Panc1 (cell line): Measurements from ENCODE around the gene HESX1. TPM values are rescaled to one million over a fixed set of nuclear protein-coding genes. Genes with fewer than 3 reads are reported as not detected.

Experiments used
- ATAC-seq: fragments of 200-7000 bp; cut with Tn5 transposase; 2 replicates; pipeline ENCODE4 v1.9.1; 2020; ENCODE audit warnings: mild to moderate bottlenecking, moderate library complexity
- BruUV-seq: library from RNA; stranded (reverse); fragments of 400-500 nt; replicated peaks from 2 replicates; lab custom pipeline; 2021; lab: Mats Ljungman, UMichigan
- CTCF ChIA-PET: fragments of 300-600 bp; sonication (Branson Sonifier 250); formaldehyde crosslinking; loops from one replicate; lab custom pipeline; 2022; ENCODE audit warnings: antibody characterized with exemption; lab: Charles Lee
- POLR2A ChIA-PET: fragments of 300-600 bp; sonication (Branson Sonifier 250); formaldehyde crosslinking; loops from one replicate; lab custom pipeline; 2022; ENCODE audit warnings: antibody characterized with exemption; lab: Charles Lee
- DNase-seq: peaks from one replicate; pipeline ENCODE4 v3.0.0-alpha.2; 2010; ENCODE audit warnings: low read depth, low spot score
- H3K27ac ChIP-seq: 2 replicates; pipeline ENCODE4 v1.5.1; 2011; ENCODE audit warnings: mild to moderate bottlenecking, low read length, inconsistent platforms
- H3K27me3 ChIP-seq: fragments of 200-500 bp; sonication (Bioruptor generic); 2 replicates; pipeline ENCODE4 v1.6.0; 2014; ENCODE audit warnings: low read length, inconsistent platforms; ENCODE audit not compliant: control insufficient read depth, insufficient read depth
- H3K36me3 ChIP-seq: fragments of 200-500 bp; sonication (Bioruptor generic); 2 replicates; pipeline ENCODE4 v1.5.1; 2014; ENCODE audit warnings: inconsistent platforms, mild to moderate bottlenecking, low read length, moderate library complexity; ENCODE audit not compliant: control insufficient read depth, insufficient read depth
- H3K4me1 ChIP-seq: 2 replicates; pipeline ENCODE4 v1.5.1; 2011; ENCODE audit warnings: inconsistent platforms, mild to moderate bottlenecking, low read length, moderate library complexity; ENCODE audit not compliant: control insufficient read depth, insufficient read depth
- H3K4me3 ChIP-seq, 2 experiments: 2 replicates each; pipeline ENCODE4 v1.5.1; 2011 to 2012; ENCODE audit warnings: low read depth in 2 of 2, low read length in 2 of 2, mild to moderate bottlenecking in 2 of 2, inconsistent platforms in 1 of 2, moderate library complexity in 1 of 2
- H3K9me3 ChIP-seq: fragments of 200-500 bp; sonication (Bioruptor generic); 2 replicates; pipeline ENCODE4 v1.5.1; 2014; ENCODE audit warnings: low read depth, mild to moderate bottlenecking, inconsistent platforms, low read length, moderate library complexity; ENCODE audit not compliant: control insufficient read depth, insufficient read depth
- CTCF ChIP-seq: fragments of 450-650 bp; IDR thresholded peaks from 2 replicates; pipeline ENCODE4 v1.5.1; 2017; ENCODE audit warnings: mild to moderate bottlenecking
- POLR2AphosphoS5 ChIP-seq: IDR thresholded peaks from 2 replicates; pipeline ENCODE4 v1.6.1; 2012; ENCODE audit warnings: mild to moderate bottlenecking, low read depth, low read length, moderate library complexity
- REST ChIP-seq, 2 experiments: IDR thresholded peaks; 2 replicates each; pipeline ENCODE4 v1.6.1; 2011 to 2012; ENCODE audit warnings: low read depth in 2 of 2, control low read depth in 1 of 2, low read length in 1 of 2, mild to moderate bottlenecking in 1 of 2, moderate library complexity in 1 of 2; ENCODE audit not compliant: insufficient read depth in 1 of 2
- SIN3A ChIP-seq: IDR thresholded peaks from 2 replicates; pipeline ENCODE4 v1.6.1; 2012; ENCODE audit warnings: low read depth, mild to moderate bottlenecking, low read length, moderate library complexity, borderline replicate concordance; ENCODE audit not compliant: insufficient read depth
- TCF7L2 ChIP-seq: IDR thresholded peaks from 2 replicates; pipeline ENCODE4 v1.6.1; 2011; ENCODE audit warnings: mild to moderate bottlenecking, low read depth, low read length, inconsistent platforms
- in situ Hi-C: cut with HindIII; loops from 2 replicates; pipeline ENCODE4 v1.10.0; 2016; ENCODE audit warnings: low sequenced_read_pairs, low pct_unique_long_range_greater_than_20kb
- intact Hi-C: fragments of 100-400 bp; cut with micrococcal nuclease; formaldehyde crosslinking; loops from one replicate; pipeline ENCODE4 v1.10.0; 2022; ENCODE audit not compliant: unreplicated experiment
- total RNA-seq: library from RNA; stranded (reverse); gene quantifications from one replicate; pipeline ENCODE4 v1.2.1, GENCODE V29; 2021; ENCODE audit not compliant: unreplicated experiment

HESX1 gene
- total RNA-seq, 1 experiment from 2014 or later: 1.1 TPM

- Histone ChIP-seq H3K9me3 (no peaks in the 10 kb centered on the region), H3K36me3 (no peaks in the 10 kb centered on the region), H3K4me3 (no peak overlapping the region), H3K4me1 (no peaks in the 10 kb centered on the region; the same call in 1 of the 2 replicates), H3K27ac (no peak overlapping the region), H3K27me3 (no peaks in the 10 kb centered on the region)
- in situ Hi-C loops (no loop called here), intact Hi-C loops (no loop called here)
- no peak for DNase-seq
- BruUV-seq: no TSS peak
- TF ChIP-seq SIN3A (no peak), POLR2AphosphoS5 (no peak), CTCF (no peak), REST (IDR thresholded peaks at IDR 0.05; ENCODE audit: insufficient read depth in 1 of 2, low read depth in 2 of 2, low read length in 1 of 2) (no peak), TCF7L2 (no peak)
- ATAC-seq: no peak
- CTCF ChIA-PET: no interaction called here
- POLR2A ChIA-PET: no interaction called here
Measured at GRCh38 chr3:57161915-57162314, 37.9 kb downstream of the HESX1 start.

GRCh38 chr3:57160765-57161538, 38.8 kb downstream of the HESX1 start:
- no TSS peak for BruUV-seq

More at GRCh38 chr3:57160765-57161538, 38.8 kb downstream of the HESX1 start:
- CTCF ChIA-PET: no interaction called here
- no peak overlapping the region for H3K4me3 ChIP-seq
- intact Hi-C loops: no loop called here
- no peak for ATAC-seq
- H3K27ac ChIP-seq: no peak overlapping the region
- in situ Hi-C loops: no loop called here
- H3K4me1 ChIP-seq: no peaks in the 10 kb centered on the region; the same call in 1 of the 2 replicates
- H3K27me3 ChIP-seq: no peaks in the 10 kb centered on the region
- POLR2A ChIA-PET: no interaction called here
- no peak for DNase-seq
- TF ChIP-seq CTCF: no peak
- TF ChIP-seq SIN3A: no peak
- TF ChIP-seq REST (IDR thresholded peaks at IDR 0.05; ENCODE audit: insufficient read depth in 1 of 2, low read depth in 2 of 2, low read length in 1 of 2): no peak
- no peak for TF ChIP-seq POLR2AphosphoS5
- TF ChIP-seq TCF7L2: no peak
- no peaks in the 10 kb centered on the region for H3K9me3 ChIP-seq
- no peaks in the 10 kb centered on the region for H3K36me3 ChIP-seq
